Measurements from ENCODE around the gene PCDH7.

DNA sequence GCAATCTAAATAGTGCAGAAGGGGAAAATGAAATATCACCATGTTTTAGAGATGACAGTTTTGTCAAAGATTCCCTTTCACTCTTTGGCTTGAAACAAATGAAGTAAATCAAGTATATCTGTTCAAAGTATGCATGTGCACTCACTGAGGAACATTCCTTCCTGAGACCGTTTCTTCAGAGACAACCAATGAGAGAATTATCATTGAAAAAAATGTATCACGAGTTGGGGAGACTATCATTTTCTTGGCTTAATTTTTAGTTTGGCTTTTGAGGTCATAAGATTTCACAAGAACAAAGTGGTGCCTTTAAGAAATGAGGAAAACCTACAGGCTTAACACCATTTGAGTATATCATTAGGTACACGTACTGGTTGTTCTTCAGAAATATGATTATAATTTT is 56.3 kb downstream of the PCDH7 start:
- TF ChIP-seq, protein P1, sequence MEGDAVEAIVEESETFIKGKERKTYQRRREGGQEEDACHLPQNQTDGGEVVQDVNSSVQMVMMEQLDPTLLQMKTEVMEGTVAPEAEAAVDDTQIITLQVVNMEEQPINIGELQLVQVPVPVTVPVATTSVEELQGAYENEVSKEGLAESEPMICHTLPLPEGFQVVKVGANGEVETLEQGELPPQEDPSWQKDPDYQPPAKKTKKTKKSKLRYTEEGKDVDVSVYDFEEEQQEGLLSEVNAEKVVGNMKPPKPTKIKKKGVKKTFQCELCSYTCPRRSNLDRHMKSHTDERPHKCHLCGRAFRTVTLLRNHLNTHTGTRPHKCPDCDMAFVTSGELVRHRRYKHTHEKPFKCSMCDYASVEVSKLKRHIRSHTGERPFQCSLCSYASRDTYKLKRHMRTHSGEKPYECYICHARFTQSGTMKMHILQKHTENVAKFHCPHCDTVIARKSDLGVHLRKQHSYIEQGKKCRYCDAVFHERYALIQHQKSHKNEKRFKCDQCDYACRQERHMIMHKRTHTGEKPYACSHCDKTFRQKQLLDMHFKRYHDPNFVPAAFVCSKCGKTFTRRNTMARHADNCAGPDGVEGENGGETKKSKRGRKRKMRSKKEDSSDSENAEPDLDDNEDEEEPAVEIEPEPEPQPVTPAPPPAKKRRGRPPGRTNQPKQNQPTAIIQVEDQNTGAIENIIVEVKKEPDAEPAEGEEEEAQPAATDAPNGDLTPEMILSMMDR (conservative IDR thresholded peaks at IDR 0.05 in 1 of 2, IDR thresholded peaks at IDR 0.05 in 1 of 2; ENCODE audit: extremely low read depth in 1 of 2, insufficient read depth in 1 of 2, low read depth in 1 of 2, low read length in 2 of 2): no peak
- no peak for TF ChIP-seq EZH2 (IDR thresholded peaks at IDR 0.05; ENCODE audit: borderline replicate concordance, low read length)

All from mammary epithelial cell (primary cell).